Pancreas (tissue), 10 donors: ENCODE results near the gene NAA35. TPM values are rescaled to one million over a fixed set of nuclear protein-coding genes. Genes with fewer than 3 reads are reported as not detected.

Experiments used
- ATAC-seq, 4 donors: fragments of 200-7000 bp; cut with Tn5 transposase; one replicate each; pipeline versions ENCODE4 v1.8.0 to v1.9.1; 2020; ENCODE audit warnings: mild to moderate bottlenecking in 4 of 4, moderate library complexity in 4 of 4
- DNase-seq, 6 donors: peaks; one replicate each; pipeline ENCODE4 v3.0.0-alpha.2; 2020
- FAIRE-seq: peaks from 2 replicates; lab custom pipeline; 2012; peaks lifted over from hg19 to GRCh38; lab: Jason Lieb, UNC
- H3K27ac ChIP-seq, 4 donors: fragments of 200-600 bp; sonication (generic); 1 replicate in 3 of 4; 2 replicates in 1 of 4; pipeline versions ENCODE4 v1.5.0 to v1.8.0; 2020
- H3K27me3 ChIP-seq, 4 donors: fragments of 200-600 bp; one replicate each; pipeline ENCODE4 v1.8.0; 2021
- H3K36me3 ChIP-seq, 3 donors: fragments of 200-600 bp; sonication (generic) in 1 of 3; one replicate each; pipeline versions ENCODE4 v1.5.0 to v1.8.0; 2020 to 2021
- H3K4me1 ChIP-seq, 3 donors: fragments of 200-600 bp; one replicate each; pipeline ENCODE4 v1.8.0; 2021
- H3K4me3 ChIP-seq, 4 donors: fragments of 200-600 bp; sonication (generic) in 2 of 4; one replicate each; pipeline versions ENCODE4 v1.5.0 to v1.8.0; 2020 to 2021
- H3K9me3 ChIP-seq, 4 donors: fragments of 200-600 bp; one replicate each; pipeline ENCODE4 v1.8.0; 2021
- CTCF ChIP-seq, 4 donors: fragments of 200-600 bp; sonication (generic) in 3 of 4; IDR thresholded peaks; one replicate each; pipeline versions ENCODE4 v1.5.0 to v1.8.0; 2021; ENCODE audit warnings: antibody characterized with exemption in 4 of 4
- WGBS, 2 donors: extraction: QIAGEN DNeasy Blood & Tissue Kit; methylation state at CpG; one replicate each; pipeline ENCODE4 v1.1.7; 2013; 5-methylcytosine and 5-hydroxymethylcytosine counted together
- intact Hi-C, 3 donors: fragments of 100-400 bp; cut with DNase I; formaldehyde crosslinking; loops; one replicate each; pipeline versions ENCODE4 v1.11.1 to v1.14.2; 2022
- polyA plus RNA-seq, 2 donors: library from polyadenylated mRNA; stranded (reverse); fragments of 200-250 nt; gene quantifications; one replicate each; pipeline ENCODE4 v1.2.3, GENCODE V29; 2013
- total RNA-seq, 6 donors: library from RNA; stranded (reverse); fragmentation: NEBNext Ultra II Directional in 4 of 6; extraction: Animal tissue kit (Norgen Biotek cat#: 25700) in 4 of 6; gene quantifications; one replicate each; pipeline versions ENCODE4 v1.2.1 to v1.2.4, GENCODE V29; 2021 to 2023
- donor health status: healthy with polysubstance abuse.
- donor health status: DM: no; HTN: no; CAD: no; lungs with moderate emphysema.
- donor health status: DM: no; HTN: no; CAD: no.
- donor health status: control.
- donor health status: control.
- donor health status: Bipolar disorder and iron deficiency.
- donor health status: DM: yes; HTN: yes; CAD: no.
- donor health status: DM: no; HTN: no; CAD: no.
- donor health status: DM: no; HTN: no; CAD: no.
- donor health status: DM: yes; HTN: yes; CAD: no.

Gene NAA35
- 10 to 100 TPM; 10.3 to 13.8 (median 11.5) TPM for total RNA-seq
- 1 to 10 TPM; 4.1 to 6.6 TPM for polyA plus RNA-seq

GRCh38 chr9:85940832-85941621, at the start of gene NAA35:
NAA35 (plus strand) TSS chr9:85941146; CDS start chr9:85942160, 1,014 bp downstream.
- Histone ChIP-seq H3K9me3 (no peaks in the 10 kb centered on the region), H3K36me3 (no peaks in the 10 kb centered on the region), H3K4me1 (peaks cover 12 to 32% (median 15%) of the 10 kb centered on the region in 3 donors), H3K27me3 (no peaks in the 10 kb centered on the region), H3K27ac (peak within 1 kb of the TSS; percentile 86 to 98 (median 90)), H3K4me3 (peak within 1 kb of the TSS; percentile 60 to 96 (median 84))
- peak; percentile 85 for FAIRE-seq
- TF ChIP-seq CTCF (IDR thresholded peaks at IDR 0.05), result no peak
- ATAC-seq, result peak; percentile 93 to 98 (median 93)
- 0 to 1% methylated on average over 61 to 93 of the region's 93 CpGs for WGBS, 2 donors
- intact Hi-C loops, result no loop called here
- DNase-seq, result peak; percentile 98 to 100 (median 99)

GRCh38 chr9:85892401-85892800, 48.5 kb upstream of the NAA35 start:
- no peak overlapping the region for H3K27ac ChIP-seq
- WGBS, 2 donors, result 91 to 100% methylated on average over 1 of the region's 1 CpG
- DNase-seq (no peak), FAIRE-seq (no peak), ATAC-seq (no peak)
- H3K4me1 ChIP-seq, result no peaks in the 10 kb centered on the region
- no peaks in the 10 kb centered on the region for H3K9me3 ChIP-seq
- H3K4me3 ChIP-seq, result no peak overlapping the region
- TF ChIP-seq CTCF (IDR thresholded peaks at IDR 0.05), result no peak
- no peaks in the 10 kb centered on the region for H3K27me3 ChIP-seq
- intact Hi-C loops, result no loop called here
- no peaks in the 10 kb centered on the region for H3K36me3 ChIP-seq

- no peak for DNase-seq
- TF ChIP-seq CTCF (IDR thresholded peaks at IDR 0.05), result no peak
- Histone ChIP-seq H3K9me3 (no peaks in the 10 kb centered on the region), H3K36me3 (no peaks in the 10 kb centered on the region), H3K27ac (no peak overlapping the region), H3K27me3 (no peaks in the 10 kb centered on the region), H3K4me3 (no peak overlapping the region), H3K4me1 (no peaks in the 10 kb centered on the region)
- no peak for FAIRE-seq
- ATAC-seq, result no peak
- WGBS, 2 donors, result 94 to 97% methylated on average over 2 of the region's 2 CpGs
- intact Hi-C loops, result no loop called here
Observed at GRCh38 chr9:85895685-85896084, 45.3 kb upstream of the NAA35 start.

GRCh38 chr9:85897848-85898247, 43.1 kb upstream of the NAA35 start:
- Histone ChIP-seq H3K27ac (no peak overlapping the region), H3K9me3 (no peaks in the 10 kb centered on the region), H3K4me3 (no peak overlapping the region), H3K4me1 (no peaks in the 10 kb centered on the region), H3K36me3 (no peaks in the 10 kb centered on the region), H3K27me3 (no peaks in the 10 kb centered on the region)
- FAIRE-seq (no peak), ATAC-seq (no peak), DNase-seq (no peak)
- 84% methylated on average over 4 of the region's 4 CpGs for WGBS, 2 donors
- no peak for TF ChIP-seq CTCF (IDR thresholded peaks at IDR 0.05)
- intact Hi-C loops, result no loop called here

GRCh38 chr9:85898332-85898731, 42.6 kb upstream of the NAA35 start:
- Histone ChIP-seq H3K4me3 (no peak overlapping the region), H3K9me3 (no peaks in the 10 kb centered on the region), H3K27me3 (no peaks in the 10 kb centered on the region), H3K4me1 (no peaks in the 10 kb centered on the region), H3K27ac (no peak overlapping the region), H3K36me3 (no peaks in the 10 kb centered on the region)
- intact Hi-C loops, result no loop called here
- no peak for TF ChIP-seq CTCF (IDR thresholded peaks at IDR 0.05)
- 83 to 85% methylated on average over 6 of the region's 6 CpGs for WGBS, 2 donors
- FAIRE-seq (no peak), ATAC-seq (no peak), DNase-seq (no peak)
